Endothelial cell (in vitro differentiated cells): ENCODE measurements around the gene PHLPP2. TPM values are rescaled to one million over a fixed set of nuclear protein-coding genes. Genes with fewer than 3 reads are reported as not detected.
"Not testable (repeated sequence)": the region's sequence is repeated elsewhere in the genome, so short reads cannot be mapped to it uniquely, and the experiment has no call there.

Experiments used
- DNase-seq: peaks from one replicate; pipeline ENCODE4 v3.0.0; 2021; ENCODE audit warnings: low spot score
- H3K27ac Mint-ChIP-seq: one replicate; pipeline ENCODE4 v1.8.0; 2021; ENCODE audit warnings: mixed read lengths, inconsistent platforms; ENCODE audit not compliant: unreplicated experiment
- H3K27me3 Mint-ChIP-seq: one replicate; pipeline ENCODE4 v1.8.0; 2021; ENCODE audit warnings: mild to moderate bottlenecking, moderate library complexity, mixed read lengths, inconsistent platforms; ENCODE audit not compliant: unreplicated experiment
- H3K36me3 Mint-ChIP-seq: one replicate; pipeline ENCODE4 v1.8.0; 2021; ENCODE audit warnings: mild to moderate bottlenecking, low read depth, mixed read lengths, inconsistent platforms; ENCODE audit not compliant: unreplicated experiment
- H3K4me1 Mint-ChIP-seq: one replicate; pipeline ENCODE4 v1.8.0; 2021; ENCODE audit warnings: mild to moderate bottlenecking, mixed read lengths, inconsistent platforms; ENCODE audit not compliant: unreplicated experiment
- H3K4me3 Mint-ChIP-seq: one replicate; pipeline ENCODE4 v1.8.0; 2021; ENCODE audit warnings: mild to moderate bottlenecking, mixed read lengths, inconsistent platforms; ENCODE audit not compliant: unreplicated experiment
- H3K9me3 Mint-ChIP-seq: one replicate; pipeline ENCODE4 v1.8.0; 2021; ENCODE audit warnings: mixed read lengths, inconsistent platforms; ENCODE audit not compliant: unreplicated experiment
- CTCF ChIP-seq: fragments of 200-600 bp; sonication (generic); IDR thresholded peaks from one replicate; pipeline ENCODE4 v1.5.0; 2021; ENCODE audit warnings: antibody characterized with exemption; ENCODE audit not compliant: unreplicated experiment
- total RNA-seq: library from RNA; stranded (reverse); fragmentation: NEBNext Ultra II Directional; extraction: Animal tissue kit (Norgen Biotek cat#: 25700); gene quantifications from one replicate; pipeline ENCODE4 v1.2.1, GENCODE V29; 2021; ENCODE audit not compliant: unreplicated experiment

The PHLPP2 gene
- total RNA-seq, 1 donor from 2014 or later, result 7.3 TPM

- Mint-ChIP-seq H3K27ac (no peak overlapping the region), H3K27me3 (no peaks in the 10 kb centered on the region), H3K4me1 (peaks cover 3% of the 10 kb centered on the region), H3K36me3 (no peaks in the 10 kb centered on the region), H3K9me3 (no peaks in the 10 kb centered on the region), H3K4me3 (no peak overlapping the region)
- TF ChIP-seq CTCF, result no peak
- no peak for DNase-seq
These were observed 123.7 kb downstream of the PHLPP2 start for GRCh38 chr16:71600822-71601221.

- not testable (repeated sequence) for H3K27ac Mint-ChIP-seq, H3K4me3 Mint-ChIP-seq, H3K27me3 Mint-ChIP-seq, DNase-seq, H3K4me1 Mint-ChIP-seq, H3K36me3 Mint-ChIP-seq, H3K9me3 Mint-ChIP-seq
These were observed 126.1 kb downstream of the PHLPP2 start for GRCh38 chr16:71598426-71598825.

GRCh38 chr16:71595340-71595826 is 129.1 kb downstream of the PHLPP2 start:
- not testable (repeated sequence) for H3K27me3 Mint-ChIP-seq, H3K36me3 Mint-ChIP-seq, H3K4me1 Mint-ChIP-seq, H3K27ac Mint-ChIP-seq, H3K4me3 Mint-ChIP-seq, H3K9me3 Mint-ChIP-seq, DNase-seq

Other genes with a start within 250 kb of the PHLPP2 start
- gene ZNF19, start 235.4 kb downstream of the PHLPP2 start, total RNA-seq, result 7.5 TPM
- 0.13 TPM for gene CHST4, start 198.3 kb downstream of the PHLPP2 start, total RNA-seq
- gene TAT, start 147.6 kb downstream of the PHLPP2 start, total RNA-seq, result not detected
- gene MARVELD3, start 98.5 kb downstream of the PHLPP2 start, total RNA-seq, result 3.9 TPM
- gene AP1G1, start 84.1 kb upstream of the PHLPP2 start, total RNA-seq, result 104 TPM
- gene ATXN1L, start 121.3 kb upstream of the PHLPP2 start, total RNA-seq, result 34.4 TPM
- 17.7 TPM for gene ZNF821, start 159.5 kb upstream of the PHLPP2 start, total RNA-seq
- gene IST1, start 170.8 kb upstream of the PHLPP2 start, total RNA-seq, result 247 TPM